GM12878 (cell line): ENCODE results near the gene TTL.
"Not testable (repeated sequence)": the region's sequence is repeated elsewhere in the genome, so short reads cannot be mapped to it uniquely, and the experiment has no call there.

Source experiments
- CEBPB ChIP-seq, 2 experiments: fragments of 150-350 bp in 1 of 2; IDR thresholded peaks; 2 replicates each; pipeline ENCODE4 v1.6.1; 2012 to 2014; ENCODE audit warnings: low read depth in 2 of 2, low read length in 2 of 2, borderline replicate concordance in 1 of 2, inconsistent platforms in 1 of 2
- POLR2A ChIP-seq: IDR thresholded peaks from 2 replicates; pipeline ENCODE4 v1.6.1; 2011; ENCODE audit warnings: low read depth, mild to moderate bottlenecking, low read length
- SRF ChIP-seq, 2 experiments: IDR thresholded peaks; 2 replicates each; pipeline ENCODE4 v1.6.1; 2011; ENCODE audit warnings: low read depth in 2 of 2, low read length in 2 of 2, mild to moderate bottlenecking in 1 of 2, moderate library complexity in 1 of 2
- TF ChIP-seq, protein P1 (sequence below): IDR thresholded peaks from 2 replicates; pipeline ENCODE4 v1.6.1; 2012; ENCODE audit warnings: low read depth, low read length, improper control_type of control experiment
- TF ChIP-seq, protein P2 (sequence below), 3 experiments: IDR thresholded peaks in 2 of 3; conservative IDR thresholded peaks in 1 of 3; 2 replicates each; pipeline ENCODE4 v1.5.1; 2011; ENCODE audit warnings: low read depth in 3 of 3, low read length in 3 of 3, mild to moderate bottlenecking in 3 of 3, control low read depth in 2 of 3, moderate library complexity in 2 of 3, inconsistent platforms in 1 of 3, mixed read lengths in 1 of 3; ENCODE audit not compliant: control insufficient read depth in 2 of 3, insufficient read depth in 1 of 3; ENCODE audit errors: extremely low read depth in 1 of 3

DNA sequence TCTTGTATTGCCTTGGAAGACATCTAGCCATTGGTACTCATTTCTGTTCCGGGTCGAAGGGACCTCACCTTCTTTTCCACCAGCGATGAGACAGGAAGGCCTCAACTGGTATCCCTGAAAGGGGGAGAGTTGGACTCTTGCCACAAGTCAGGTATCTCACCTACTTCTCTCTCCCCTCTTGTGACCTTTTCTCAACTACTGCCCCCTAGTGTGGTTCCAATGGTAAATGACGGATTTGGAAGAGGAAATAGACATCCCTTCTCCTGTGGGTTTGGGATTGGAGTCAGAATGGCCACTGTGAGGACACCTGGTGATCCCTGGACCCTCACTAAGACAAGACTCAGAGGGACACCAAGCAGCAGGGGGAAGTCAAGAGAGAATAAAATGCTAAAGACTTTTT lies 13.9 kb downstream of the TTL start:
- TF ChIP-seq POLR2A; CEBPB (IDR thresholded peaks at IDR 0.05; ENCODE audit: borderline replicate concordance in 1 of 2, low read depth in 2 of 2, low read length in 2 of 2); SRF (IDR thresholded peaks at IDR 0.05; ENCODE audit: low read depth in 2 of 2, low read length in 2 of 2): not testable (repeated sequence)
- TF ChIP-seq, protein P1, sequence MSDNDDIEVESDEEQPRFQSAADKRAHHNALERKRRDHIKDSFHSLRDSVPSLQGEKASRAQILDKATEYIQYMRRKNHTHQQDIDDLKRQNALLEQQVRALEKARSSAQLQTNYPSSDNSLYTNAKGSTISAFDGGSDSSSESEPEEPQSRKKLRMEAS, result not testable (repeated sequence)
- TF ChIP-seq, protein P2, sequence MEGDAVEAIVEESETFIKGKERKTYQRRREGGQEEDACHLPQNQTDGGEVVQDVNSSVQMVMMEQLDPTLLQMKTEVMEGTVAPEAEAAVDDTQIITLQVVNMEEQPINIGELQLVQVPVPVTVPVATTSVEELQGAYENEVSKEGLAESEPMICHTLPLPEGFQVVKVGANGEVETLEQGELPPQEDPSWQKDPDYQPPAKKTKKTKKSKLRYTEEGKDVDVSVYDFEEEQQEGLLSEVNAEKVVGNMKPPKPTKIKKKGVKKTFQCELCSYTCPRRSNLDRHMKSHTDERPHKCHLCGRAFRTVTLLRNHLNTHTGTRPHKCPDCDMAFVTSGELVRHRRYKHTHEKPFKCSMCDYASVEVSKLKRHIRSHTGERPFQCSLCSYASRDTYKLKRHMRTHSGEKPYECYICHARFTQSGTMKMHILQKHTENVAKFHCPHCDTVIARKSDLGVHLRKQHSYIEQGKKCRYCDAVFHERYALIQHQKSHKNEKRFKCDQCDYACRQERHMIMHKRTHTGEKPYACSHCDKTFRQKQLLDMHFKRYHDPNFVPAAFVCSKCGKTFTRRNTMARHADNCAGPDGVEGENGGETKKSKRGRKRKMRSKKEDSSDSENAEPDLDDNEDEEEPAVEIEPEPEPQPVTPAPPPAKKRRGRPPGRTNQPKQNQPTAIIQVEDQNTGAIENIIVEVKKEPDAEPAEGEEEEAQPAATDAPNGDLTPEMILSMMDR (IDR thresholded peaks at IDR 0.05 in 2 of 3, conservative IDR thresholded peaks at IDR 0.05 in 1 of 3; ENCODE audit: control insufficient read depth in 2 of 3, extremely low read depth in 1 of 3, insufficient read depth in 1 of 3, low read depth in 3 of 3, low read length in 3 of 3), result not testable (repeated sequence)
